HAP-1 (cell line): ENCODE results near the gene DVL1.

Source experiments
- DNase-seq, 2 experiments: peaks; one replicate each; pipeline ENCODE4 v3.0.0-alpha.2; 2016 to 2020; ENCODE audit warnings: low spot score in 2 of 2
- H3K27me3 ChIP-seq: fragments of 250-450 bp; sonication (Bioruptor Pico); 2 replicates; pipeline ENCODE4 v1.5.1; 2020; ENCODE audit warnings: low read depth, mild to moderate bottlenecking, moderate library complexity
- H3K36me3 ChIP-seq: fragments of 250-450 bp; sonication (Bioruptor Pico); replicated peaks from 2 replicates; pipeline ENCODE4 v1.5.1; 2020; ENCODE audit warnings: mild to moderate bottlenecking
- H3K4me1 ChIP-seq: fragments of 250-450 bp; sonication (Bioruptor Pico); 2 replicates; pipeline ENCODE4 v1.5.1; 2020; ENCODE audit warnings: mild to moderate bottlenecking
- H3K4me3 ChIP-seq: fragments of 250-450 bp; sonication (Bioruptor Pico); 2 replicates; pipeline ENCODE4 v1.5.1; 2020; ENCODE audit warnings: mild to moderate bottlenecking, moderate library complexity
- H3K9me3 ChIP-seq: fragments of 250-450 bp; sonication (Bioruptor Pico); 2 replicates; pipeline ENCODE4 v1.5.1; 2020; ENCODE audit warnings: mild to moderate bottlenecking, moderate library complexity
- in situ Hi-C: fragments of 300-500 bp; cut with MboI; formaldehyde crosslinking; loops from 3 replicates; pipeline ENCODE4 v1.14.3; 2020; ENCODE audit warnings: low sequenced_read_pairs, inconsistent platforms, mixed read lengths

DVL1 gene

GRCh38 chr1:1335283-1335682 is 13.9 kb downstream of the DVL1 start:
- no peak for DNase-seq
- H3K4me3 ChIP-seq: no peak overlapping the region
- H3K9me3 ChIP-seq: no peaks in the 10 kb centered on the region
- H3K36me3 ChIP-seq: peaks cover 28% of the 10 kb centered on the region
- no peaks in the 10 kb centered on the region for H3K27me3 ChIP-seq
- no peaks in the 10 kb centered on the region for H3K4me1 ChIP-seq
- in situ Hi-C loops: no loop called here

- peaks cover 26% of the 10 kb centered on the region for H3K36me3 ChIP-seq
- DNase-seq: no peak
- no peaks in the 10 kb centered on the region for H3K9me3 ChIP-seq
- no peaks in the 10 kb centered on the region for H3K27me3 ChIP-seq
- no peaks in the 10 kb centered on the region for H3K4me1 ChIP-seq
- H3K4me3 ChIP-seq: no peak overlapping the region
- in situ Hi-C loops: no loop called here
Measured at GRCh38 chr1:1334835-1335234, 14.4 kb downstream of the DVL1 start.

GRCh38 chr1:1333551-1334241 is 15.5 kb downstream of the DVL1 start:
- DNase-seq: no peak
- Histone ChIP-seq H3K9me3 (no peaks in the 10 kb centered on the region), H3K27me3 (no peaks in the 10 kb centered on the region), H3K36me3 (peaks cover 20% of the 10 kb centered on the region), H3K4me1 (no peaks in the 10 kb centered on the region), H3K4me3 (no peak overlapping the region)
- in situ Hi-C loops: no loop called here

- Histone ChIP-seq H3K36me3 (peaks cover 14% of the 10 kb centered on the region), H3K9me3 (no peaks in the 10 kb centered on the region), H3K27me3 (no peaks in the 10 kb centered on the region), H3K4me3 (no peak overlapping the region), H3K4me1 (no peaks in the 10 kb centered on the region)
- DNase-seq: no peak
- in situ Hi-C loops: no loop called here
Measured at GRCh38 chr1:1332774-1333480, 16.3 kb downstream of the DVL1 start.

GRCh38 chr1:1332031-1332755 is 17.0 kb downstream of the DVL1 start:
- no peak for DNase-seq
- in situ Hi-C loops: no loop called here
- H3K4me1 ChIP-seq: no peaks in the 10 kb centered on the region
- peaks cover 11% of the 10 kb centered on the region for H3K36me3 ChIP-seq
- no peaks in the 10 kb centered on the region for H3K27me3 ChIP-seq
- H3K9me3 ChIP-seq: no peaks in the 10 kb centered on the region
- H3K4me3 ChIP-seq: no peak overlapping the region

GRCh38 chr1:1331068-1331965 is 17.9 kb downstream of the DVL1 start, which contains the start of gene TAS1R3:
TSS of gene TAS1R3 (plus strand) at chr1:1331280. CDS start at chr1:1331346, 66 bp downstream.
- no peaks in the 10 kb centered on the region for H3K4me1 ChIP-seq
- no peak for DNase-seq
- peaks cover 2% of the 10 kb centered on the region; the same call in 1 of the 2 replicates for H3K36me3 ChIP-seq
- H3K9me3 ChIP-seq: no peaks in the 10 kb centered on the region
- no peak within 1 kb of the TSS for H3K4me3 ChIP-seq
- no peaks in the 10 kb centered on the region for H3K27me3 ChIP-seq
- in situ Hi-C loops: no loop called here

- Histone ChIP-seq H3K36me3 (0 out of 2 replicates have a peak, but pooled peaks cover 2% of the 10 kb centered on the region), H3K27me3 (no peaks in the 10 kb centered on the region), H3K4me1 (peaks cover 2% of the 10 kb centered on the region; the same call in 1 of the 2 replicates), H3K4me3 (no peak overlapping the region), H3K9me3 (no peaks in the 10 kb centered on the region)
- no peak for DNase-seq
- in situ Hi-C loops: no loop called here
Measured at GRCh38 chr1:1330366-1331067, 18.7 kb downstream of the DVL1 start.

- Histone ChIP-seq H3K9me3 (no peaks in the 10 kb centered on the region), H3K27me3 (no peaks in the 10 kb centered on the region), H3K4me3 (no peak overlapping the region), H3K4me1 (peaks cover 4% of the 10 kb centered on the region; the same call in 1 of the 2 replicates), H3K36me3 (no peaks in the 10 kb centered on the region)
- DNase-seq: no peak
- in situ Hi-C loops: no loop called here
Measured at GRCh38 chr1:1329304-1330210, 19.7 kb downstream of the DVL1 start.

- H3K36me3 ChIP-seq: 0 out of 2 replicates have a peak, but pooled peaks cover 3% of the 10 kb centered on the region
- in situ Hi-C loops: no loop called here
- H3K4me3 ChIP-seq: no peak overlapping the region
Measured at GRCh38 chr1:1328254-1328653, 21.0 kb downstream of the DVL1 start.

GRCh38 chr1:1327291-1327690 is 21.9 kb downstream of the DVL1 start:
- DNase-seq: no peak
- Histone ChIP-seq H3K9me3 (no peaks in the 10 kb centered on the region), H3K36me3 (0 out of 2 replicates have a peak, but pooled peaks cover 3% of the 10 kb centered on the region), H3K4me3 (no peak overlapping the region), H3K27me3 (no peaks in the 10 kb centered on the region), H3K4me1 (peaks cover 10% of the 10 kb centered on the region)
- in situ Hi-C loops: no loop called here

More at GRCh38 chr1:1328254-1328653, 21.0 kb downstream of the DVL1 start:
- Histone ChIP-seq H3K4me1 (peaks cover 7% of the 10 kb centered on the region), H3K9me3 (no peaks in the 10 kb centered on the region), H3K27me3 (no peaks in the 10 kb centered on the region)
- DNase-seq: no peak

GRCh38 chr1:1326075-1326605 is 23.1 kb downstream of the DVL1 start:
- H3K4me1 ChIP-seq: peaks cover 10% of the 10 kb centered on the region
- DNase-seq: no peak
- H3K9me3 ChIP-seq: no peaks in the 10 kb centered on the region
- H3K4me3 ChIP-seq: no peak overlapping the region
- in situ Hi-C loops: no loop called here
- H3K36me3 ChIP-seq: peaks cover 3% of the 10 kb centered on the region; the same call in 1 of the 2 replicates
- H3K27me3 ChIP-seq: no peaks in the 10 kb centered on the region
